HPDE6-E6E7 (cell line): Measurements from ENCODE around the gene ACOT12.

ENCODE experiments used
- DNase-seq: peaks from one replicate; pipeline ENCODE4 v3.0.0; 2011; ENCODE audit warnings: missing footprints; ENCODE audit errors: extremely low spot score

The ACOT12 gene

GRCh38 chr5:81400375-81400774, 6.4 kb upstream of the ACOT12 start:
- DNase-seq = no peak

GRCh38 chr5:81398741-81399140, 4.8 kb upstream of the ACOT12 start:
- DNase-seq = no peak

GRCh38 chr5:81397176-81397575, 3.2 kb upstream of the ACOT12 start:
- no peak for DNase-seq

- DNase-seq = no peak
Measured at GRCh38 chr5:81395262-81395661, 1.3 kb upstream of the ACOT12 start.

GRCh38 chr5:81393430-81393782, 528 bp downstream of the ACOT12 start:
- DNase-seq = no peak

GRCh38 chr5:81389025-81389424, 4.9 kb downstream of the ACOT12 start:
- no peak for DNase-seq

- no peak for DNase-seq
Measured at GRCh38 chr5:81388169-81388568, 5.8 kb downstream of the ACOT12 start.

- DNase-seq = no peak
Measured at GRCh38 chr5:81383867-81384266, 10.1 kb downstream of the ACOT12 start.

GRCh38 chr5:81371354-81371876, 22.5 kb downstream of the ACOT12 start:
- no peak for DNase-seq

GRCh38 chr5:81370912-81371311, 23.0 kb downstream of the ACOT12 start:
- DNase-seq = no peak

- no peak for DNase-seq
Measured at GRCh38 chr5:81365541-81365940, 28.4 kb downstream of the ACOT12 start.

GRCh38 chr5:81363093-81363871, 30.7 kb downstream of the ACOT12 start:
- no peak for DNase-seq

- DNase-seq = no peak
Measured at GRCh38 chr5:81361600-81361999, 32.3 kb downstream of the ACOT12 start.

GRCh38 chr5:81360640-81361039, 33.3 kb downstream of the ACOT12 start:
- DNase-seq = no peak

GRCh38 chr5:81359881-81360280, 34.1 kb downstream of the ACOT12 start:
- DNase-seq = no peak

GRCh38 chr5:81359108-81359507, 34.8 kb downstream of the ACOT12 start:
- no peak for DNase-seq

- no peak for DNase-seq
Measured at GRCh38 chr5:81355291-81356251, 38.4 kb downstream of the ACOT12 start.

GRCh38 chr5:81354093-81354492, 39.8 kb downstream of the ACOT12 start:
- DNase-seq = no peak

- no peak for DNase-seq
Measured at GRCh38 chr5:81353189-81353588, 40.7 kb downstream of the ACOT12 start.

- no peak for DNase-seq
Measured at GRCh38 chr5:81350507-81350906, 43.4 kb downstream of the ACOT12 start.

- DNase-seq = no peak
Measured at GRCh38 chr5:81349161-81349560, 44.8 kb downstream of the ACOT12 start.

- DNase-seq = no peak
Measured at GRCh38 chr5:81345411-81346003, 48.4 kb downstream of the ACOT12 start.
